ENCODE data around the gene TLX2.

TLX2 gene

DNA sequence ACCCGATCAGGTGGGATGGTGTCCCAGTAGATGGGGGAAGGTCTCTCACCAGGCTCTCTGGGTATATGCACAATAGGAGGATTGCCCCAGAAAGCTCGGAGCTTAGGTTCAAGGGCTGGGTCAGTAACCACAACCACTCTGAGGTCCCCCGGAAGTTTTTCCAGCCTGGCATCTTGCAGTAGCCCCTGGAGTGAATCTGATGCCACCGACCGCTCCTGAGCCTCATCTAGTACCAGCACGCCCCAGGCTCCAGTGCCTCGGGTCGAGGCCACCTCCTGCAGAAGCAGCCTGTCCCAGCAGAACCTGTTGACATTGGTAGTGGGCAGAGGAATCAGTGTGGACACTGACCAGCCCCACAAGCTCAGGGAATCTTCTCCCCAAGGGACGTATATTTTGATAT is 9.8 kb downstream of the TLX2 start:
- DNase-seq (ENCODE audit: low read depth, low spot score) = no peak
- in situ Hi-C loops (cut with HindIII; ENCODE audit: low sequenced_read_pairs) = no loop called here
- TF ChIP-seq, protein P1, sequence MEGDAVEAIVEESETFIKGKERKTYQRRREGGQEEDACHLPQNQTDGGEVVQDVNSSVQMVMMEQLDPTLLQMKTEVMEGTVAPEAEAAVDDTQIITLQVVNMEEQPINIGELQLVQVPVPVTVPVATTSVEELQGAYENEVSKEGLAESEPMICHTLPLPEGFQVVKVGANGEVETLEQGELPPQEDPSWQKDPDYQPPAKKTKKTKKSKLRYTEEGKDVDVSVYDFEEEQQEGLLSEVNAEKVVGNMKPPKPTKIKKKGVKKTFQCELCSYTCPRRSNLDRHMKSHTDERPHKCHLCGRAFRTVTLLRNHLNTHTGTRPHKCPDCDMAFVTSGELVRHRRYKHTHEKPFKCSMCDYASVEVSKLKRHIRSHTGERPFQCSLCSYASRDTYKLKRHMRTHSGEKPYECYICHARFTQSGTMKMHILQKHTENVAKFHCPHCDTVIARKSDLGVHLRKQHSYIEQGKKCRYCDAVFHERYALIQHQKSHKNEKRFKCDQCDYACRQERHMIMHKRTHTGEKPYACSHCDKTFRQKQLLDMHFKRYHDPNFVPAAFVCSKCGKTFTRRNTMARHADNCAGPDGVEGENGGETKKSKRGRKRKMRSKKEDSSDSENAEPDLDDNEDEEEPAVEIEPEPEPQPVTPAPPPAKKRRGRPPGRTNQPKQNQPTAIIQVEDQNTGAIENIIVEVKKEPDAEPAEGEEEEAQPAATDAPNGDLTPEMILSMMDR (IDR thresholded peaks at IDR 0.05; ENCODE audit: low read depth, low read length) = no peak
- H3K4me3 ChIP-seq (ENCODE audit: low read depth, low read length) = no peak overlapping the region

DNA sequence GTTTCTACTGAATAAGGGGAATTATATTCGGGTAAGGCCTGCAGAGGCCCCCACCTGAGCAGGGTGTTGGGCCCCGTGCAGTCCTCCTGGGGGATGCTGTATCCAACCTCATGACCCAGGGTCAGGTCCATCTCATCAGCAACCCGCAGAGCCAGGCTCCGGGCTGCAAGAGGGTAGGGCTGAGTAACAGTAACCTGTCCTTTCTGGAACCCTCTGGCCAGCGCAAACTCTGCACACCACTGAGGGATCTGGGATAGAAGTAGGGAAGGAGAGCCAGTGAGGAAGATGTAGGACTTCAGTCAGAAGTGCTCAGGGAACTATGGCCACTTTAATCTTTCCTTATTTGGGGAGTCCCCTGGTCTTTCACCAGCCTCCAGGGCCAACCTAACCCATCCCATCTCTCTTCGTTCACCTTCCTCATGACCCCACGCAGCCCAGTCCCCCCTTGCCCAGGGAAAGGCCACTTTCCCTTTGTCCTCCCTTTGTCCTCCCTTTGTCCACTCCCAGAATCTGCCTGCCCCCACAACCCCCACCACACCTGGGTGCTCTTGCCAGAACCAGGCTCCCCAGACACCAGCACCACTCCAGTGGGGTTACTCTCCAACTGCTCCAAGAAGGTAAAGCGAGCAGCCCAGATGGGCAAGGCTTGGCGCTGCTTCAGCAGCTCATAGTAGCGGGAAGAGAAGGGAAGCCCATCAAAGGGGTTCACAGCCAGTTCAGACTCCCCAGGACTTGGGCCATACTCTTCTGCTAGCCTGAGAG is 10.9 kb downstream of the TLX2 start:
- in situ Hi-C loops (cut with HindIII; ENCODE audit: low sequenced_read_pairs) = no loop called here
- no peak overlapping the region for H3K4me3 ChIP-seq (ENCODE audit: low read depth, low read length)
- DNase-seq (ENCODE audit: low read depth, low spot score) = no peak
- TF ChIP-seq, protein P1 (IDR thresholded peaks at IDR 0.05; ENCODE audit: low read depth, low read length) = no peak

DNA sequence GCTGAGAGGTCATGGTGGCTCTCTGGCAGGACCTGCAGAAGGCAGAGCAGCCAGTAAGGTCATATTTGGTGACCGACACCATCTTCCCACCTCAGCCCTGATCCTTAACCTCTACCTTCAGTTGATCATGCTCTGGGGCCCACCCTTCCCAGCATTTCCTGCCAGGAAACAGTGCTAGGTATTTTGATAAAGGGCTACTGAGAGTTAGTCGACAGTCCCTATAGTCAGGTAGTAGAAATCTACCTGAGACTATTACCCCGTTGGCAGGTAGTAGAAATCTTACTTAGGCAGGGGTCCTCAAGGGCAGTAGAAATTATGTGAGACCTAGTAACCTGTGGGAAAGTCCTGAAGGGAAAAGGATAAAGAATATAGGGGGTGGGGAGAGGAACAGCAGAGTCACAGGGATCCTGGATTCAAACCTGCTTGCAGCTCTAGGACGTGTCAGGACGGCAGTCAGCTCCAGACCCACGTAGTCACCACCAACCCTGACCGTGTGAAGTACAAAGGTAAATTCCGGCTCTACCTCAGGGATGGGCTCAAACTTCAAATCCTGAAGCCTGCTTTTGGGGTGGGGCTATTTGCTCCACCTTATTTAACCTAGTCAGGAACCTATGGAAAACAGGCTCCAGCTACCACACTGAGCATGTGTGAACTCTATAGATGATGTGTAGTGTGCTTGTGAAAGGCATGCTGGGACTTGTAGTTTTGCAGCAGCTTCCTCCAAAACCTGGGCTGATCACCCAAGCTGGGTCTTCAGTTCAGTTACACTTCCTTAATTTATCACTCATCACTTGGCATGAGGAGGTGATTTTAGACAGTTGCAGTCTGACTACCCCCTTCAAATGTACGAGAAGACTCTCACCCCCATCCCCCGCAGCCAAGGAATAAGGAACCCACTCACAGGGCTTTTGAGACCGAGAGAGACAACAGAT is 11.7 kb downstream of the TLX2 start, which contains the start of gene DQX1:
Gene DQX1, minus strand, starts transcription at position 515 of the 932 bp plus-strand sequence. Its CDS starts 502 bp downstream, at position 13.
- TF ChIP-seq, protein P1 (IDR thresholded peaks at IDR 0.05; ENCODE audit: low read depth, low read length) = no peak
- H3K4me3 ChIP-seq (ENCODE audit: low read depth, low read length) = no peak within 1 kb of the TSS
- in situ Hi-C loops (cut with HindIII; ENCODE audit: low sequenced_read_pairs) = no loop called here
- no peak for DNase-seq (ENCODE audit: low read depth, low spot score)

DNA sequence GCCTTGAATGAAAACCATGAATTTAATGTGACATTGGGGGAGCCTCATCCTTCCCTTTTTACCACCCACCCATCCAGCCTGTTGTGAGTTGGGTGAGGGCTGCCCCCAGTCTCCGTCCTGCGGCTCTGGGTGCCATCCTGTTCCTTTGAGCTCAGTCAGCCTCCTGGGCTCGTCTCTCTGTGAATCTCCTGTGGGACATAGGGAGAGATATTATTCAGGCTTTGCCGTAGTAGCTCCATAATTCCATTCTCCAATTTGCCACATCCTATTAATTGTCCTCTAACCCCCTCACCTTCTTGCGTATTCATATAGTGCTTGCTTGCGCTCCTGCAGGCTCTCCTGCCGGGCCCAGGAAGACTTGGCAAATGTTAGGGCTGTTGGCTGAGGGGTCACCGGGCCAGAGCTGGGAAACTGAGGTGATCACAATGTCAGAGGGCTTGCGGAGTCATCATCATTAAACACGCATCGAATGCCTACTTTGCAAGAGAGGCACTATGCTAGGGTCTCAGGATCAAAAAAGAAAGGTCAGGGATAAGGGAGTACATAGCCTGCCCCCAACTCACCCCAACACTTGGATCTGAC is 12.5 kb downstream of the TLX2 start:
- TF ChIP-seq, protein P1 (IDR thresholded peaks at IDR 0.05; ENCODE audit: low read depth, low read length) = no peak

DNA sequence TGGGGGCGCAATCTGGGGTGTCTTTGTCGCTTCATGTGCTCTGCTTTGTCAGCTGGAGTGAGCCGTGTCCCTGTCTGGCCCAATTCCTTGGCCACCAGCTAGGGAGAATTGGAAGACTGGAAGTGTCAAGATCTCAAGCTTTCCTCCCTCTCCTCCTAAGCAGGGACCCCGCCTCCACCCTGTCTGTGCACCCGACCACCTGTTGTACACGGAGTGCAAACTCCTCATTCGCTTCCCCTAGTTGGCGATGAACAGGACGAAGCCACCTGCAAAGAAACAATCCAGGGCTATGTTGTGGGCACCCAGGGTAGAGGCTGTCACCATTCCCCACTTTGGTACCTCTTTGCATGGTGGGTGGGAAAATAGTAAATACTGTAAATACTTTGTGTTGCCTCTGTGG is 13.5 kb downstream of the TLX2 start:
- in situ Hi-C loops (cut with HindIII; ENCODE audit: low sequenced_read_pairs) = no loop called here
- TF ChIP-seq, protein P1 (IDR thresholded peaks at IDR 0.05; ENCODE audit: low read depth, low read length) = no peak
- no peak for DNase-seq (ENCODE audit: low read depth, low spot score)
- no peak overlapping the region for H3K4me3 ChIP-seq (ENCODE audit: low read depth, low read length)

More for the DNA sequence above, 12.5 kb downstream of the TLX2 start:
- no peak overlapping the region for H3K4me3 ChIP-seq (ENCODE audit: low read depth, low read length)
- no peak for DNase-seq (ENCODE audit: low read depth, low spot score)
- in situ Hi-C loops (cut with HindIII; ENCODE audit: low sequenced_read_pairs) = no loop called here

DNA sequence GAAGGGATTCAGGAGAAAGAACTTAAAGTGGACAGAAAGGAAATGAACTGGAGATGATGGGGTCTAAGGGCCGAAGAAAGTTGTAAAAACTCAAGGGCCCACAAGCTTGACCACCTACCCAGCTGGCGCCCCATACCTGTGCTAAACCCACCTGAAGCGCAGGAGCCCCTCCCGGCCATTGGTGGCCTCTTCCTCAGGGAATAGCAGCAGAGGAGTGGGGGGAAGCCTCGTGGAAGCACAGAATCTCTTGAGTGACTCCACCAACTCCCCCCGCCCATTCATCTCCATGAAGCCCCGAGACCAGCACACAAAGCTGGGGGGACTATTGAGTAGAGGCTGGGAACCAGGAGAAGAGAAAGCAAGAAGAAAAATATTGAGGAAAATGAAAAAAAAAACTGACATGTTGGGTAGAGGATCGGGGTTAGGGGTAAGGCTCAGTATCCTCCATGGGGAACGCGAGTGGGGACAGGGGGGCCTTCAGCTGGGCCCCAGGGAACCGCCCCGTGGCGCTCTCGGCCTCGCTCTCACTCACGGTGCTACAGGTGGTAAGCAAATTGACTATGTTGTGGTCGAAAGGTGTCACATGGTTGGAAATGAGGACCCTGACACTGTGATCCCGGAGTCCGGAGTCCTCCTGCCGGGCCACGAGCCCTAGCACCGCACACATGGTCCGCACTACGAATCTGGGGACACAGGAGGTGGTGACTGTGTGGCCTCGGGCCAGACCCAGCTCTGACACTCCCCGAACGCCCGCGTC is 14.5 kb downstream of the TLX2 start:
- peak overlapping the region; percentile 97 for H3K4me3 ChIP-seq (ENCODE audit: low read depth, low read length)

More for the DNA sequence above, 14.5 kb downstream of the TLX2 start:
- DNase-seq (ENCODE audit: low read depth, low spot score) = no peak
- in situ Hi-C loops (cut with HindIII; ENCODE audit: low sequenced_read_pairs) = no loop called here
- TF ChIP-seq, protein P1 (IDR thresholded peaks at IDR 0.05; ENCODE audit: low read depth, low read length) = no peak
